ENCODE data around the gene C4orf50.

The C4orf50 gene

DNA sequence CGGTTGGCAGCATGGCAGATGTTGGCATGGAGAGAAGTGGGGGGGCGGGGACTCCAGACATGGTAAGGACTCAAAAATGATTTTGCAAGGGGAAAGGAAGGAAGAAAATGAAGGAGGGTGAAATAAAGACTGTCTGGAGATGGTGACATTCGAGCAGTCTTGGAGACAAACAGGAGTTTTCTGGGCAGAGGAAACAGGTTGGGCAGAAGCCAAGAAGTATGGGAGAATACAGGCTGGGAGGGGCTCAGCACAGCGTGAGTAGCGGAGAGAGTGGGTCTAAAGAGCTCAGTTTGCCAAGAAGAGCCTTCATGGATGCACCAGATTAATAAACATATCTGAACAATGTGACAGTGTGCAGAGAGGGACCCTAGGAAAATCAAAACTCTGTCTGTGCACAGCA is 112.0 kb downstream of the C4orf50 start:
- H3K9ac ChIP-seq (ENCODE audit: low read length): no peak overlapping the region
- peaks cover 0 to 16% of the 10 kb centered on the region in 2 donors for H3K27me3 ChIP-seq (ENCODE audit: control insufficient read depth in 1 of 2, insufficient read depth in 2 of 2, low read length in 2 of 2)
- H3K9me3 ChIP-seq (ENCODE audit: low read length): peaks cover 3% of the 10 kb centered on the region
- H3K4me3 ChIP-seq (ENCODE audit: low read depth in 1 of 2, low read length in 2 of 2): no peak overlapping the region
- H3K36me3 ChIP-seq (ENCODE audit: insufficient read depth, low read length): no peaks in the 10 kb centered on the region
- no peak overlapping the region for H3K27ac ChIP-seq (ENCODE audit: low read depth, low read length)
- H3K4me1 ChIP-seq (ENCODE audit: insufficient read depth, low read length): no peaks in the 10 kb centered on the region

DNA sequence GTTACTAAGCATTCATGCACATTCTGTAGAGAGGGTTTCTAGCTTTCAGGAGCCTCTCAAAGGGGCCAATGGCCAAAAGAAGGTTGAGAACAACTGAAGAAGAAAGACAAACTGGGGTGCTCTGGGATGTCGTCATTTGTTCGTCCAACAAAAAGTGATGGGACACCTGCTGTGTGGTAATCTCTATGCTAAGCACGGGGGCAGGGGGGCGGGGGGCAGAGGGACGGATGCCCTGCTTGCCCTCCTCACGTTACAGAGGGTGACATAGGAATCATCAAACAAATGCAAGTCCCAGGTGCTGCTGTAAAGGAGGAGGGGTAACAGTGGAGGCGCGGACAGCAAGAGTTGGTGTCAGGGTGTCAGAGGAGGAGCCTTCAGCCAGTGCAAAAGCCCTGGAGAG is 112.5 kb downstream of the C4orf50 start:
- Histone ChIP-seq H3K27me3 (ENCODE audit: control insufficient read depth in 1 of 2, insufficient read depth in 2 of 2, low read length in 2 of 2) (peaks cover 0 to 16% of the 10 kb centered on the region in 2 donors), H3K9me3 (ENCODE audit: low read length) (peaks cover 3% of the 10 kb centered on the region), H3K36me3 (ENCODE audit: insufficient read depth, low read length) (no peaks in the 10 kb centered on the region), H3K9ac (ENCODE audit: low read length) (no peak overlapping the region), H3K4me3 (ENCODE audit: low read depth in 1 of 2, low read length in 2 of 2) (no peak overlapping the region), H3K27ac (ENCODE audit: low read depth, low read length) (no peak overlapping the region), H3K4me1 (ENCODE audit: insufficient read depth, low read length) (no peaks in the 10 kb centered on the region)

DNA sequence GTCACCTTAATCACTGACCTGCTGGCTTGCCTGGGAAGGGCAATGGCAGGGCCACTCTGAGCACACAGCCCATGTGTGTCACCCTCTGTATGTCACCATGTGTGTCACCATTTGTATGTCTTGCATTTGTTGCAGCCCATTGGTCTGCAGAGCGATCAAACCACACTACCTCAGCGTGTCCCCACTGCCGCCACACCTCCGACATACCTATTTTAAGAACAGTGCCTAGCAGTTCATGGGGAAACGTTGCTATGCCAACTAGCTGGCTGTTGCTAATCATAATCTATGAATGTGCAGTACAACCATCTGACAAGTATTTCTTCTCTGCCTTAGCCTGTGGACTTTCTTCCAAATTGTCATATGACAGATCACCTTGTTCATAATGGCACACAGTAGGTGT is 117.4 kb downstream of the C4orf50 start:
- H3K36me3 ChIP-seq (ENCODE audit: insufficient read depth, low read length): no peaks in the 10 kb centered on the region
- H3K27me3 ChIP-seq (ENCODE audit: control insufficient read depth in 1 of 2, insufficient read depth in 2 of 2, low read length in 2 of 2): peaks cover 2 to 19% of the 10 kb centered on the region in 2 donors
- no peaks in the 10 kb centered on the region for H3K4me1 ChIP-seq (ENCODE audit: insufficient read depth, low read length)
- H3K27ac ChIP-seq (ENCODE audit: low read depth, low read length): no peak overlapping the region
- peaks cover 5% of the 10 kb centered on the region for H3K9me3 ChIP-seq (ENCODE audit: low read length)
- H3K9ac ChIP-seq (ENCODE audit: low read length): no peak overlapping the region
- no peak overlapping the region for H3K4me3 ChIP-seq (ENCODE audit: low read depth in 1 of 2, low read length in 2 of 2)

DNA sequence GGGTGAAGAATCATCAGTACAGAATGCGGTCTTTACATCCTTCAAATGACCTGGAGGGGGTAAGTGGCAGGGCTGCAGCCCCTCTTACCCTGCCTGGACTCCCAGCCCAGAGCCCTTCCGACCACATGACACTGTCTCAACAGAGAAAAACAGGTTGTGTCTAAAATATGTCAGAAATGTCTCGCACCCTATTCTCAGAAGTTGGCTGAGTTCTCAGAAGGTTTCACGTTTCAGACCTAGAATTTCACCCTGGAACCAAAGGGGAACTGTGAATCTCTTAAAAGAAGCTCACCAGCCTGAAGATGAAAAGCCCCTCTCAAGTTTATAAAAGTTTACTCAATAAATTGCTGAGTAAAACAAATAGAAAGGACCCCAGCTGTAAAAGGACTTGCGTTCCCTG is 118.3 kb downstream of the C4orf50 start:
- Histone ChIP-seq H3K27ac (ENCODE audit: low read depth, low read length) (no peak overlapping the region), H3K36me3 (ENCODE audit: insufficient read depth, low read length) (no peaks in the 10 kb centered on the region), H3K9ac (ENCODE audit: low read length) (no peak overlapping the region), H3K4me3 (ENCODE audit: low read depth in 1 of 2, low read length in 2 of 2) (no peak overlapping the region), H3K9me3 (ENCODE audit: low read length) (peaks cover 5% of the 10 kb centered on the region), H3K4me1 (ENCODE audit: insufficient read depth, low read length) (no peaks in the 10 kb centered on the region), H3K27me3 (ENCODE audit: control insufficient read depth in 1 of 2, insufficient read depth in 2 of 2, low read length in 2 of 2) (peaks cover 5 to 17% of the 10 kb centered on the region in 2 donors)

DNA sequence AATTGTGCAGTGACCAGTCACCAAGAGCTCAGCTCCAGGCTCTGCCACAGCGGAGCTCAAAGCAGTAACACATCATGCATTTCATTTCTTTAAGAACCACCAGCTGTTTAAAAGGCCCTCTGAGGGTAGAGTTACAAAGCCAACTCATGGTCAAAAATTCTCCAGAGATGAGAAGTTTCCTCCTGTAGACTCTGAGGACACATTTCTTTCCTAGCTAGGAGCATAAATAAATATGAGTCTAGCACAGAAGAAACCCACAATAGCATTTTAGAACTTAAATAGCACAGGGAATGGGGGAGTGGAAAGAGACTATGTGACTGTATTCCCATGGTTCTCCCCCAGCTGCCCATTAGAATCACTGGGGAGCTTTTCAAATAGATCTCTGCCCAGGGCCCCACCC is 118.8 kb downstream of the C4orf50 start:
- Histone ChIP-seq H3K9ac (ENCODE audit: low read length) (no peak overlapping the region), H3K27me3 (ENCODE audit: control insufficient read depth in 1 of 2, insufficient read depth in 2 of 2, low read length in 2 of 2) (peaks cover 5 to 17% of the 10 kb centered on the region in 2 donors), H3K36me3 (ENCODE audit: insufficient read depth, low read length) (no peaks in the 10 kb centered on the region), H3K9me3 (ENCODE audit: low read length) (peaks cover 5% of the 10 kb centered on the region), H3K4me3 (ENCODE audit: low read depth in 1 of 2, low read length in 2 of 2) (no peak overlapping the region), H3K27ac (ENCODE audit: low read depth, low read length) (no peak overlapping the region), H3K4me1 (ENCODE audit: insufficient read depth, low read length) (no peaks in the 10 kb centered on the region)

DNA sequence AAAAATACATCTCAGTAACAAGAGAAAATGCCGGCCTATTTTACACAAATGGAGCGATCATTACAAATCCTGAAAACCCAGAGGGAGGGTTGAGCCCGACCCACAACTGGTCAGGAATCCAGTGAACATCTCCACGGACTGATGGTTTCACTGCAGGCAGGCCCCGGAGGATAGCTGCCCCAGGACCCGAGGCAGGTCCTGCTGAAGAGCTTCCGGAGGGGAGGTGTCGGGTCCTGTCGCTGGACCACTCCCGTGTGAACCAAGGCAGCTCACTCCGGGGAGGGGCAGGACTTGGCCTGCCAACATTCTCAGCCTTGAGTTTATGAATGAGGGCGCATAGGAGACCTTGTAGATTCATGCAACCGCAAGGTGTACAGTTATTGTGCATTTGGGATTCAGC is 120.6 kb downstream of the C4orf50 start:
- H3K4me3 ChIP-seq (ENCODE audit: low read depth in 1 of 2, low read length in 2 of 2): no peak overlapping the region
- no peak overlapping the region for H3K27ac ChIP-seq (ENCODE audit: low read depth, low read length)
- H3K36me3 ChIP-seq (ENCODE audit: insufficient read depth, low read length): no peaks in the 10 kb centered on the region
- H3K4me1 ChIP-seq (ENCODE audit: insufficient read depth, low read length): no peaks in the 10 kb centered on the region
- no peak overlapping the region for H3K9ac ChIP-seq (ENCODE audit: low read length)
- H3K27me3 ChIP-seq (ENCODE audit: control insufficient read depth in 1 of 2, insufficient read depth in 2 of 2, low read length in 2 of 2): peaks cover 17 to 26% of the 10 kb centered on the region in 2 donors
- peaks cover 5% of the 10 kb centered on the region for H3K9me3 ChIP-seq (ENCODE audit: low read length)

DNA sequence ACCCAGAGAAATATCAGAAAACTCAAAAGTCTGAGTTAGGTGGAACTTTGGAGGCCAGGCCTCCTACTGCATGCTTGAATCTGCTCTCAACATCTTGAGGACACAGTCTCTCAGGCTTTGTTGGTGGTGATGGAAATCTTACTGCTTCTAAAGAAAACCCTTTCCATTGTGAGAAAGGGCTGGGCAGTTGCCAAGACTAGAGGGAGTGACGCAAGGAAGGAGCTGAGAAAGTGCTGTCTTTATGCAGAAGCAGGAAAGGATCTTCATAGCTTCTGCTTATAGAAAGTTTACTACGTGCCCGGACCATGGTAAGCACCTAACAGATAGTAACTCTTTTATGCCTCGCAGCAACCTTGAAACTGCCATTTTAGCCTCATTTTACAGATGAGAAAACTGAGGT is 122.9 kb downstream of the C4orf50 start:
- Histone ChIP-seq H3K27me3 (ENCODE audit: control insufficient read depth in 1 of 2, insufficient read depth in 2 of 2, low read length in 2 of 2) (peaks cover 36 to 44% of the 10 kb centered on the region in 2 donors), H3K4me1 (ENCODE audit: insufficient read depth, low read length) (no peaks in the 10 kb centered on the region), H3K36me3 (ENCODE audit: insufficient read depth, low read length) (no peaks in the 10 kb centered on the region), H3K4me3 (ENCODE audit: low read depth in 1 of 2, low read length in 2 of 2) (no peak overlapping the region), H3K9me3 (ENCODE audit: low read length) (peaks cover 5% of the 10 kb centered on the region), H3K27ac (ENCODE audit: low read depth, low read length) (no peak overlapping the region), H3K9ac (ENCODE audit: low read length) (no peak overlapping the region)

DNA sequence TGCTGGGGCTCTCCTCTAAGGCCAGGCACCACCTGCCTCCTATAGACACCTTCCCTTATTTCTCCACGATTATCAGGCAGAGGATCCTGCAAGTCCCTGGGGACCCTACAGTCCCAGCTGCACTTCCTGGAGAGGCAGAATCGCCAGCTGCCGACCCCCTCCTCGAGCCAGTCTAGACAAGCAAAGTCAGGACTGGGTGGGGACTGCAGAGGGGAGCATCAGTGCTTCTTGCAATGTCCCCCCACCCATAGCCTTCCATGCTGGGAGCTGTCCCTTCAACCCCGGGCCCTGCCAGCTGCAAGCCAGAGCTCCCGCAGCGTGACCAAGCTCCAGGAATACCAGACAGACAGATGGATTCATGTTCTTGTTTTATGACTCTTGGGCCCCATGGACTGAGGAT is 124.0 kb downstream of the C4orf50 start:
- Histone ChIP-seq H3K9ac (ENCODE audit: low read length) (no peak overlapping the region), H3K4me3 (ENCODE audit: low read depth in 1 of 2, low read length in 2 of 2) (no peak overlapping the region), H3K4me1 (ENCODE audit: insufficient read depth, low read length) (no peaks in the 10 kb centered on the region), H3K27me3 (ENCODE audit: control insufficient read depth in 1 of 2, insufficient read depth in 2 of 2, low read length in 2 of 2) (peaks cover 42 to 54% of the 10 kb centered on the region in 2 donors), H3K9me3 (ENCODE audit: low read length) (peaks cover 5% of the 10 kb centered on the region), H3K27ac (ENCODE audit: low read depth, low read length) (no peak overlapping the region), H3K36me3 (ENCODE audit: insufficient read depth, low read length) (no peaks in the 10 kb centered on the region)

DNA sequence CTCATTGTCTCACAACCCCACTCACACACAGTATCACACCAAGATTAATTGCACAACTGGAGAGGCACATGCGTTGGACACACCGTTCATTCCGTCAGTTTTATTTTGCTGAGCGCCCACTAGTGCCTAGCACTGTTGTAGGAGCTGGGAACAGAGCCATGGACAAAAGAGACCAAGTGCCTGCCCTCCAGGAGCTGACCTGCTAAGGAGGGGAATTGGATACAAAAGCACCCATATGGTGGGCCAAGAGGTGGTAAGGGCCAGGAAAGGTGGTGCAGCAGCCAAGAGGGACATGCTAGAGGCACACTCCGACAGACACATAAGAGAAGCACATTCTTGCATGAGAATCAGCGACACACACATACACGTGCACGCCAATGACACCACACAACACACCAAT is 124.6 kb downstream of the C4orf50 start:
- Histone ChIP-seq H3K4me3 (ENCODE audit: low read depth in 1 of 2, low read length in 2 of 2) (no peak overlapping the region), H3K9ac (ENCODE audit: low read length) (no peak overlapping the region), H3K27me3 (ENCODE audit: control insufficient read depth in 1 of 2, insufficient read depth in 2 of 2, low read length in 2 of 2) (peaks cover 46 to 61% of the 10 kb centered on the region in 2 donors), H3K4me1 (ENCODE audit: insufficient read depth, low read length) (no peaks in the 10 kb centered on the region), H3K9me3 (ENCODE audit: low read length) (peaks cover 5% of the 10 kb centered on the region), H3K27ac (ENCODE audit: low read depth, low read length) (no peak overlapping the region), H3K36me3 (ENCODE audit: insufficient read depth, low read length) (no peaks in the 10 kb centered on the region)

DNA sequence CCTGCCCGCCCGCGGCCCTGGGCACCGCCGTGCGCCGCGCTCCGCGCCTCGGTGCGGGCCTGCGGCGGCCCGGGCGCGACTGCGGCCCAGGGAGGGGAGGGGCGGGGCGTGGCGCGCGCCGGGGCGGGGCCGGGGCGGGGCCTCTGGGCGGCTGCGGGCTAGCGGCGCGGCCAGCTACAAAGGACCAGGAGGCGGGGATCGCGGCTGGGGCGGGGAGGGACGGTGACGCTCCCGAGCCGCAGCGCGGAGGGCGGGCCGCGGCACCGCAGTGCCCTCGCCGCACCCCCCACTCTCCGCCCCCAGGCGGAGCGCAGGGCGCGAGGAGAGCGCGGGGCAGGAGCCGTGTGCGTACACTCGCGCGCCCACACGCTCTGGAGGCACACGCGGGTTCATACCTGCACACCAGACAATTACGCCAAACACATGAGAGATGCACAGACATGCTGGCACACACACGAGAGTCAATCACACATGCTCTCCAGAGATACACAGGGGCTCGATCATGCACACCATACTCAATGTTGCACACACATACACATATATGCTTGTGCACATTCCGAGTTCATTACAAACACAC is 125.1 kb downstream of the C4orf50 start, which contains the start of gene CRMP1:
Gene CRMP1, minus strand, starts transcription at position 83 of the 577 bp plus-strand sequence. CDS start 117 bp downstream, outside the sequence.
- H3K4me3 ChIP-seq (ENCODE audit: low read depth in 1 of 2, low read length in 2 of 2): no peak within 1 kb of the TSS
- no peak within 1 kb of the TSS for H3K27ac ChIP-seq (ENCODE audit: low read depth, low read length)
- H3K4me1 ChIP-seq (ENCODE audit: insufficient read depth, low read length): no peaks in the 10 kb centered on the region
- H3K9me3 ChIP-seq (ENCODE audit: low read length): peaks cover 5% of the 10 kb centered on the region
- no peak within 1 kb of the TSS for H3K9ac ChIP-seq (ENCODE audit: low read length)
- H3K27me3 ChIP-seq (ENCODE audit: control insufficient read depth in 1 of 2, insufficient read depth in 2 of 2, low read length in 2 of 2): peaks cover 46 to 63% of the 10 kb centered on the region in 2 donors
- H3K36me3 ChIP-seq (ENCODE audit: insufficient read depth, low read length): no peaks in the 10 kb centered on the region

DNA sequence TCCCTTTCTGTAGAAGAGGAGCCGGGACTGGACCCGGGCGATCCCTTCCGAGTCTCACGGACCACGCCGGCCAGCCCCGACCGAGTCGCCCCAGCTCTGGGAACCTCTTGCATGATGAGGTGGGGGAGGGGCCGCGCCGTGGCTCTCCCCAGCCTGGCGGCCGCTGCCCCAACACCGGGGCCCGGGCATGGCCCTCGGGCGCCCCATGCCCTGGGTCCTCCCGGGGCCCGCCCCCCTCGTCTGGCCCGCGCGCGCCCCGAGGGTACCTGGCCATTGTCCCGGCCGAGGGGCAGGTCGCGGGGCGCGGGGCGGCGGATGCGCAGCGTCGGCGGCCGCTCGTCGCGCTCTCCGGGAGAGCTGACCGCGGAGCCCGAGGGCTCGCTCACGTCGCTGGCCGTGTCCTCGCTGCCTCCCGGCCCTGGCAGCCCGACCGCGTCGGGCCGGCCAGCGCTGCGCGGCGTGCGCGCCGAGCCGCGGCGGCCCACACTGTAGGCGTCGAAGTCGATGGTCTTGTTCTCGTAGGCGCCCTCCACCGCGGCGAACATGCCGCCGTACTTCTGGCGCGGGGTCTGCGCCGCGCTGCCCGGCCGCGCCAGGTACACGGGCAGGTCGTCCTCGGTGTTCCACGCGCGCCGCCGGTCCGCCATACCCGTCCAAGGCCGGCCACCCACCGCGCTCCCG is 125.8 kb downstream of the C4orf50 start:
- Histone ChIP-seq H3K27me3 (ENCODE audit: control insufficient read depth in 1 of 2, insufficient read depth in 2 of 2, low read length in 2 of 2) (peaks cover 46 to 69% of the 10 kb centered on the region in 2 donors), H3K4me3 (ENCODE audit: low read depth in 1 of 2, low read length in 2 of 2) (no peak overlapping the region), H3K27ac (ENCODE audit: low read depth, low read length) (no peak overlapping the region), H3K4me1 (ENCODE audit: insufficient read depth, low read length) (peaks cover 4% of the 10 kb centered on the region), H3K9ac (ENCODE audit: low read length) (no peak overlapping the region), H3K9me3 (ENCODE audit: low read length) (peaks cover 5% of the 10 kb centered on the region), H3K36me3 (ENCODE audit: insufficient read depth, low read length) (no peaks in the 10 kb centered on the region)

Measured in muscle layer of colon (tissue), 2 donors.